Activated CD8-positive, alpha-beta memory T cell treated with anti-CD3 and anti-CD28 coated beads, Interleukin-2, amount 50 U/mL, for 24 hours (primary cell): ENCODE data around the gene PKNOX2.

Source experiments
- DNase-seq: peaks from one replicate; pipeline ENCODE4 v3.0.0-alpha.2; 2020; ENCODE audit errors: extremely low read depth

The PKNOX2 gene

GRCh38 chr11:125357551-125357950 is 193.0 kb downstream of the PKNOX2 start:
- DNase-seq = no peak

DNA sequence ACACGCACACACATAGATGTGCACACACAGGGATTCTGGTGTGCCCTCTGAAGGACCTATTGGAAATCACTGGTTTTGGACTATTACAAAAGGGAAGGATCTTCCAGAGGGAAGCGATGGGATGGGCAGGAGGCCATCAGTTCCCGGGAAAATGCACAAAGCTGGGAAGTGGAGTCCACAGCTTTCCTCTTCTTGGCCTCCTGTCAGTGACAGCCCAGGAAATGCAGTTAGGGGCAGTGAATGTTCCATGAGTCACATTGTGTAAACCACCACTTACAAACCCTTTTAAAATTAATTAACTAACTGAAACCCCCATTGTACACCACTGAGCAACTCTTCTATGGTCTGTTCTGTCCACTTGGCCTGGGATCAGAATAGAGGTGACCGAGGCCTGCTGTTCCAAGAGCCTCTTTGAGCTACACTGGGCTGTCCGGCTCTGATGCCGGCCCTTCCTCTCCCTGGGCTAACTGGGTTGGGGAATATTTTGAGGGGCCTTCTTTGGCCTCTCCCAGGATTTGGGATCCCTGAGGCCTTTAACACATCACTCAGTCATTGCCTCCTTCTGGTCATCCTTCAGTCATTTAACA is 193.8 kb downstream of the PKNOX2 start:
- no peak for DNase-seq

DNA sequence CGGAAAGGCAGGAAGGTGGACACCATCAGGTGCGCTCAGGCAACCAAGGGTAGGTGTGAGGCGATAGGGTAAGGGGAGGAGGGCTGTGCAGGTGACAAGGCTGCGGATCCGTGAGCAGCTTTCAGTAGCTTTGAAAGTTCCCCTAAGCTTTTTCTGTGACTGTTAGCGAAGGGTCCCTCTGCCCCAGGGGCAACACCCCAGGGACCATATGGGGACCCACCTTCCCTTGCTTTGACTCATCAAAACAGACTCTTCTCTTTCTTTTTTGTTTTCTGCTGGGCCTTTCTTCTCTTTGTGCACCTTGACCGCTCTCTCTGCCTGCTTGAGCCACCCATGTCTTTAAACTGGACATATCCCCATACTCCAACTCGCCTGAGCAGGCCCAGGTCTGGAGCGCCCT is 194.6 kb downstream of the PKNOX2 start:
- no peak for DNase-seq

GRCh38 chr11:125360066-125360465 is 195.5 kb downstream of the PKNOX2 start:
- no peak for DNase-seq

- DNase-seq = no peak
Observed at GRCh38 chr11:125364121-125364826, 199.7 kb downstream of the PKNOX2 start.

DNA sequence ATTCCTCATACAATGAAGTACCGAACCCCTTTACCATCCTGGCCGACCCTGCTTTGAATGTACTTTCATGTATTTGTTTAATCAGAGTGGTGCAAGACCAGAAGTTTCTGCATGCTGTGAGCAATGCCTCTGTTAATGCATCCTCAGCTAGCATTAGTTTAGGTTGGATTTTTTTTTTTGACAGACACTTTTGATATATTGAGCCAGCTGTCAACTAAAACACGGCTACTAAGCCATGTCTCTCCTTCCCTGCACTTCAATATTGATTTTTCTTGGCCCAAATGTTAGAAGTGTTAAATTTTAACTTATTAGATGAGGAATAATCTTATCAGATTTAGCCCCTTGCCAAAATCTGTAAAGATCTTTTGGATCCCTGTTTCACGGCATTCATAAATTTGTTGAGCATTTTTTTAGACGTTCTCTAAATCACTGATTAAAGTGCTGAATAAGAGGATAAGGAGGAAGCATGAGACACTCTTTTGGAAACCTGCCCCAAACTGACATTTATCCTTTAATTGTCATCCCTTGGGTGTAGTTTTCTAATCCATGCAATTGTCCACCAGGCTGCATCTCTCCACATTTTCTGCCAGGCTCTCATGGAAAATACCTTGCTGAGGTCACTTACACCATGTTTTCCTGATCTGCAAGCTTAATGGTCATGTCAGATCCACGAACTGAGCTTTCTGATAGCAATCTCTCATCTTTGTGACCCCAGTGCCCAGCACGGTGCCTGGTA is 200.8 kb downstream of the PKNOX2 start:
- no peak for DNase-seq

DNA sequence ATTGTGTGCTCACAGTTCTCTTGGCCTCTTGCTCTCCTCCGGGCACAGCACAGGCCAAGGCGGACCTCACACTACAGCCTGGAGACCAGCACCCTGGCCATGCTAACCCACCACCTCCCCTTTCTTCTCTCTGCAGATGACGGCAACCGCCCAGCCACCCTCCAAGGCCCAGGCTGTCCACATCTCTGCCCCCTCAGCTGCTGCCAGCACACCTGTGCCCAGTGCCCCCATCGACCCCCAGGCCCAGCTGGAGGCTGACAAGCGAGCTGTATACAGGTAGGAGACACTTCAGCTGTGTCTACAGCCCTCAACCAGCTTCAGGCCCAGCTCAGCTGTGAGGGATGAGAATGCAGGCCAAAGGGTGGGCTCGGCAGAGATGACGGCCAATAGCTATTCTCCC is 203.2 kb downstream of the PKNOX2 start:
- no peak for DNase-seq

- DNase-seq = no peak
Observed at GRCh38 chr11:125368757-125369156, 204.2 kb downstream of the PKNOX2 start.

DNA sequence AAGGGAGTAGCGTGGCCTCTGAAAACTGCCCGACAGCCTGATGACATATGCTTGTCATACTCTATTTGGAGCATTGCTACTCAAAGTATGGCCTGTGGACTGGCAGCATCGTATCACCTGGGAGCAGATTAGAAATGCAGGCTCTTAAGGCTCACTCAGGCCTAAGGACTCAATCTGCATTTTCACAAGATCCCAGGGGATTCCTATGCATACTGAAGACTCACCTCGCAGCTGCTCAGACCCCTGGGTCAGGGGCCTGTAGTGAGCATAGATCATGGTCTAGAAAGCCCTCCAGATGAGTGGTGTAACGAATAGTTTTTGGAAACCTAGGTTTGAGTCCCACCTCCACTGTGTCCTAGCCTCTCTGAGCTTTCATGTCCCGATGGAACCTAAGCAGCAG is 205.3 kb downstream of the PKNOX2 start:
- no peak for DNase-seq

DNA sequence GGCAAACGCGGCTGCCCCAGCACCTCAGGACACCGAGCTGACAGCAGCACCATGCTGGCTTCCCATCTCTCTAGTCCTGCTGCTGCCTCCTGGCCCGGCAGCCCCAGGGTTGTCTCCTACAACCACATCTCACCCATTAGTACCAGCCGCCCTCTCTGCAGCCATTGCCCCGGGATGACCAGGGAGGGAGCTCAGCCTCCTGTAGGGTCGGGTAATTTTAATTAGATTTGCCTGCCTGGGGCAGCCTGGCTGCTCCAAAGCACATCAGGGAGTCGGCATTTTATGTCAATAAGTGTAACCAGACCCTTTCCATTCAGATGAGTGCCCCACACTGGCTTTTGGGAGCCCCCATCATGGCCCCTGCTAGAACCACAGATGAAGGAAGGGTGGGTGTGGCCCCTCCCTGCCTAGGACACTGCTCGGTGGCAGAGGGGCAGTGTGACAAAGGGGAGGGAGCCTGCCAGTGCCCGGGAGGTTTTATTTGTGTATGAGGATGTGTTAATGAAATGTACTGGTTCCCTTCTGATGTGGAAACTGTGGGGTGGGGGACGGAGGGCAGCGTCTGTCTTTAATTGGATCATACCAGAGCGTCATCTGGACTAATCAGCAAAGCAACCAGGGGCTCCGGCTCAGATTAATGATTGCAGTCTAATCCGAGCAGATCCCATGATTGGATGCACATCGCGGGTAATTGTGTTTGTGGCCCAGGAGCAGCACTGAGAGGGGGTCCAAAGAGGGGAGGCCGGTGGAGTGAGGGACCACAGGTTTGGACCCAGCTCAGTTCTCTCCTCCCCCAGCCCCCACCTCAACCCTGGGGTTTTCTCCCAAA is 206.2 kb downstream of the PKNOX2 start:
- no peak for DNase-seq

GRCh38 chr11:125371431-125371935 is 206.9 kb downstream of the PKNOX2 start:
- no peak for DNase-seq

DNA sequence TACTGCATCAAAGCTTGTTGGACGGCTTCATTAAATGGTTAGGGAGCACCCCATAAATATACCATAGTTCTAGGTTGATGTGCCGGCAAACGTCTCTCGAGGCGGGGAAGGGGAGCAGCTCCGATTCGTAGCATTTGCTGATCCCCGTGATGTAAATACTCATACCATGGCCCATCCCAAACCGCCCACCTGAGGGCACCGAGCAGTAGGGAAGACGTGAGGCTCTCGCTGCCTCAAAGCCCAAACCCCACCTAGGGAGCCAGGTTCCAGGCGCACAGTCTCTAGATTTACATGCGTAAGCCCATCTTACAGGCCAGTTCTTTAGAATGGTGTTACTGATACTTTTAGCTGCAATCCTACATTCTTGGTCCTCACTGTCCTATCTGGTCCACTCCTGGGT is 207.5 kb downstream of the PKNOX2 start:
- no peak for DNase-seq

- DNase-seq = no peak
Observed at GRCh38 chr11:125372911-125373310, 208.4 kb downstream of the PKNOX2 start.

- DNase-seq = no peak
Observed at GRCh38 chr11:125373426-125374391, 209.2 kb downstream of the PKNOX2 start.

DNA sequence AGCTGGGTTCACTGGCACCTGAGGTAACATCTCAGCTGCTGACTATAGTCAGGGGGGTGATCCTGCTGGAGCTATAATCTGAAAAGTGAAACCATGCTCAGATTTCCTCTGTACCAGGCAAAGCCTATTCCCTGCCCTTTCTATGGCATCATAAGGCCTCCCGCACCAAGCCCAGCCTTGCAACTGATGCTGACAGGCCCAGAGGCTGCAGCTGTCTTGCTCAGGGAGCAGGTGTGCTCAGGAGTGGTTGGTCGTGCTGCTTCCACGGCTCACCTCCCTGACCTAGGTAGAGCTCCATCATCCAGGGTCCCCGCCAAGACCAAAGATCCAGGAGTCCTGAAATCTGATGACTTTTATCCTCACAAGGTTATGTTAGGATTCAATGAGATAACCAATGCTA is 209.8 kb downstream of the PKNOX2 start:
- no peak for DNase-seq

GRCh38 chr11:125375146-125375545 is 210.6 kb downstream of the PKNOX2 start:
- DNase-seq = no peak

- DNase-seq = no peak
Observed at GRCh38 chr11:125376117-125376516, 211.6 kb downstream of the PKNOX2 start.

GRCh38 chr11:125376856-125377255 is 212.3 kb downstream of the PKNOX2 start:
- DNase-seq = no peak

DNA sequence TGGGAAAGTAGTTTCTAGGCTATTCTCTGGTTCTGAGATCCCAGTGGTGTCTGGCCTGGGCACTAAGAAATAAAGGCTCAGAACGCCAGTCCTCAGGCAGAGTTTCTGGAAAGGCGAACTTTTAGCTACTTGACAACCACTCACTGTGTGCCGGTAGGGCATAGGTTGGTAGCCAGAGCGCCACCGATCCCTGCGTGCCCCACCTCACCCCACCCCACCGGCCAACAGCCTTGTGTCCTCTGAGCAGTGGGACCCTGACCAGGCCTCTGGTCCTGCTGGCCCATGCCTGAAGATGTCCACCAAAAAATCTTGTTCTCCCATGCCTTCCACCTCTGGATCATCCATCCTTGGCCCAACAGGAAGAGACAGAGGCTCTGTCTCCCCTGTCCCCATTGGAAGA is 213.5 kb downstream of the PKNOX2 start:
- no peak for DNase-seq

- no peak for DNase-seq
Observed at GRCh38 chr11:125378571-125378970, 214.0 kb downstream of the PKNOX2 start.

DNA sequence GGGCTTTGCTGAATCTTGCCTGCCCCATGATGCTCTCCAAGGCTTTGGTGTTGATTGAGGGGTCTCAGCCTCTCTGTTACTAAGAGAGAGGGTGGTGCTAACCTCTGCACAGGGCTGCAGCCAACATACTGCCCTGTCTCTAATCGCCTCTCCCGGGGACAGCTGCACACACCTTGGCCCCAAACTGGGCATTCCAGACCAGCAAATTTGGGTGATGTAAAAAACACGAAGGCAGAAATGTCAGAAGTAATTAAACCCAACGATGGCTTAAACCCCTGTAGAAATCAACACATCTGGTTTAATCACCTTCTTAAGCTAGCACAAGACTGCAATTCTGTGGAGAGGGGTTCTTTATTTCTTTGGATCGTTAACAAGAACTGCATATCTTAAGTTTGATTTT is 215.0 kb downstream of the PKNOX2 start:
- DNase-seq = no peak
